SK-N-SH treated with all-trans-retinoic acid at 6 μM for 48 hours (cell line): Measurements from ENCODE around the gene COL24A1.
"Not testable (repeated sequence)": the region's sequence is repeated elsewhere in the genome, so short reads cannot be mapped to it uniquely, and the experiment has no call there.

Experiments
- ATAC-seq: fragments of 200-7000 bp; cut with Tn5 transposase; 3 replicates; pipeline ENCODE4 v1.9.1; 2020; ENCODE audit warnings: mild to moderate bottlenecking, moderate library complexity
- BACH2 ChIP-seq: fragments of 250-450 bp; sonication (Bioruptor Pico); IDR thresholded peaks from 2 replicates; pipeline ENCODE4 v1.9.0; 2021; ENCODE audit warnings: mild to moderate bottlenecking, borderline replicate concordance
- CREB5 ChIP-seq: fragments of 250-450 bp; sonication (Bioruptor Pico); IDR thresholded peaks from 2 replicates; pipeline ENCODE4 v1.5.1; 2020; ENCODE audit warnings: low read depth, mild to moderate bottlenecking, moderate library complexity
- CSDC2 ChIP-seq: fragments of 250-450 bp; sonication (Bioruptor Pico); IDR thresholded peaks from 2 replicates; pipeline ENCODE4 v1.5.0; 2020; ENCODE audit warnings: mild to moderate bottlenecking, moderate library complexity
- ESRRG ChIP-seq: fragments of 250-450 bp; sonication (Bioruptor Pico); IDR thresholded peaks from 2 replicates; pipeline ENCODE4 v1.6.1; 2021; ENCODE audit warnings: mild to moderate bottlenecking
- GLIS3 ChIP-seq: fragments of 250-450 bp; sonication (Bioruptor Pico); IDR thresholded peaks from 2 replicates; pipeline ENCODE4 v1.5.0; 2020; ENCODE audit warnings: mild to moderate bottlenecking, moderate library complexity
- ISL1 ChIP-seq: fragments of 250-450 bp; sonication (Bioruptor Pico); IDR thresholded peaks from 2 replicates; pipeline ENCODE4 v2.1.2; 2022; ENCODE audit warnings: mild to moderate bottlenecking, moderate library complexity
- OSR1 ChIP-seq: fragments of 250-450 bp; sonication (Bioruptor Pico); IDR thresholded peaks from 2 replicates; pipeline ENCODE4 v1.8.0; 2022; ENCODE audit warnings: moderate library complexity, mild to moderate bottlenecking, inconsistent platforms
- PATZ1 ChIP-seq: fragments of 250-450 bp; sonication (Bioruptor Pico); IDR thresholded peaks from 2 replicates; pipeline ENCODE4 v1.8.0; 2020; ENCODE audit warnings: mild to moderate bottlenecking, moderate library complexity, borderline replicate concordance
- POU6F1 ChIP-seq: fragments of 250-450 bp; sonication (Bioruptor Pico); IDR thresholded peaks from 2 replicates; pipeline ENCODE4 v1.8.0; 2021; ENCODE audit warnings: low read depth, mild to moderate bottlenecking, moderate library complexity, borderline replicate concordance
- PPARA ChIP-seq: fragments of 250-450 bp; sonication (Bioruptor Pico); IDR thresholded peaks from 2 replicates; pipeline ENCODE4 v1.5.0; 2020; ENCODE audit warnings: mild to moderate bottlenecking, borderline replicate concordance
- RARB ChIP-seq: fragments of 250-450 bp; sonication (Bioruptor Pico); IDR thresholded peaks from 2 replicates; pipeline ENCODE4 v1.8.0; 2021; ENCODE audit warnings: mild to moderate bottlenecking, moderate library complexity
- TCF4 ChIP-seq: fragments of 250-450 bp; sonication (Bioruptor Pico); IDR thresholded peaks from 2 replicates; pipeline ENCODE4 v1.8.0; 2021; ENCODE audit warnings: mild to moderate bottlenecking, moderate library complexity, borderline replicate concordance
- TOX ChIP-seq: fragments of 250-450 bp; sonication (Bioruptor Pico); IDR thresholded peaks from 2 replicates; pipeline ENCODE4 v1.8.0; 2021; ENCODE audit warnings: mild to moderate bottlenecking, moderate library complexity, borderline replicate concordance
- ZC3H10 ChIP-seq: fragments of 250-450 bp; sonication (Bioruptor Pico); IDR thresholded peaks from 2 replicates; pipeline ENCODE4 v1.5.1; 2021; ENCODE audit warnings: mild to moderate bottlenecking, moderate library complexity
- ZFP3 ChIP-seq: fragments of 250-450 bp; sonication (Bioruptor Pico); IDR thresholded peaks from 2 replicates; pipeline ENCODE4 v1.5.0; 2020; ENCODE audit warnings: mild to moderate bottlenecking, moderate library complexity
- ZFP30 ChIP-seq: fragments of 450-650 bp; formaldehyde crosslinking; IDR thresholded peaks from 2 replicates; pipeline ENCODE4 v1.5.0; 2022; ENCODE audit warnings: mild to moderate bottlenecking, moderate library complexity
- ZNF70 ChIP-seq: fragments of 450-650 bp; formaldehyde crosslinking; IDR thresholded peaks from 2 replicates; pipeline ENCODE4 v1.5.0; 2020; ENCODE audit warnings: mild to moderate bottlenecking, moderate library complexity

Gene COL24A1

GRCh38 chr1:85746777-85747176, 409.8 kb downstream of the COL24A1 start:
- ATAC-seq: no peak
- TF ChIP-seq ESRRG (CRISPR knock-in tag): no peak
- no peak for TF ChIP-seq ZNF70 (CRISPR knock-in tag)
- TF ChIP-seq TCF4 (CRISPR knock-in tag): no peak
- TF ChIP-seq ZFP30 (CRISPR knock-in tag): no peak
- TF ChIP-seq PATZ1 (CRISPR knock-in tag): no peak
- no peak for TF ChIP-seq RARB (CRISPR knock-in tag)
- no peak for TF ChIP-seq CREB5
- TF ChIP-seq, all 23 proteins: peak for 0

GRCh38 chr1:85743814-85744213, 412.8 kb downstream of the COL24A1 start:
- ATAC-seq: no peak
- TF ChIP-seq PPARA (CRISPR knock-in tag) (no peak), ZFP3 (CRISPR knock-in tag) (no peak), OSR1 (CRISPR knock-in tag) (no peak)

- ATAC-seq: no peak
- no peak for TF ChIP-seq ZC3H10 (CRISPR knock-in tag)
- TF ChIP-seq GLIS3 (CRISPR knock-in tag): no peak
Observed at GRCh38 chr1:85734931-85735330, 421.6 kb downstream of the COL24A1 start.

- TF ChIP-seq ISL1 (CRISPR knock-in tag): no peak
- no peak for ATAC-seq
Observed at GRCh38 chr1:85718678-85719340, 437.8 kb downstream of the COL24A1 start.

- ATAC-seq: not testable (repeated sequence)
Observed at GRCh38 chr1:85714418-85715114, 442.0 kb downstream of the COL24A1 start.

GRCh38 chr1:85708829-85709227, 447.7 kb downstream of the COL24A1 start:
- no peak for ATAC-seq
- no peak for TF ChIP-seq CSDC2 (CRISPR knock-in tag)
- TF ChIP-seq TOX (CRISPR knock-in tag): no peak
- TF ChIP-seq POU6F1: no peak
- no peak for TF ChIP-seq RARB (CRISPR knock-in tag)
- no peak for TF ChIP-seq BACH2 (CRISPR knock-in tag)
- no peak for TF ChIP-seq ZC3H10 (CRISPR knock-in tag)

GRCh38 chr1:85707990-85708828, 448.4 kb downstream of the COL24A1 start, which contains the start of gene ZNHIT6:
ZNHIT6 (minus strand) TSS chr1:85708433; CDS start chr1:85708284, 149 bp downstream.
- ATAC-seq: peak; percentile 95

More at GRCh38 chr1:85707990-85708828, 448.4 kb downstream of the COL24A1 start, which contains the start of gene ZNHIT6:
- TF ChIP-seq ZFP3 (CRISPR knock-in tag): peak; percentile 81
- no peak for TF ChIP-seq CREB5
- TF ChIP-seq, all 23 proteins: peak for 1
